Measurements from ENCODE around the gene MYLK.
A peak's percentile ranks its signal among the peaks of the same experiment; 100 is the strongest.
"Not testable (repeated sequence)": the region's sequence is repeated elsewhere in the genome, so short reads cannot be mapped to it uniquely, and the experiment has no call there.

MYLK gene

DNA sequence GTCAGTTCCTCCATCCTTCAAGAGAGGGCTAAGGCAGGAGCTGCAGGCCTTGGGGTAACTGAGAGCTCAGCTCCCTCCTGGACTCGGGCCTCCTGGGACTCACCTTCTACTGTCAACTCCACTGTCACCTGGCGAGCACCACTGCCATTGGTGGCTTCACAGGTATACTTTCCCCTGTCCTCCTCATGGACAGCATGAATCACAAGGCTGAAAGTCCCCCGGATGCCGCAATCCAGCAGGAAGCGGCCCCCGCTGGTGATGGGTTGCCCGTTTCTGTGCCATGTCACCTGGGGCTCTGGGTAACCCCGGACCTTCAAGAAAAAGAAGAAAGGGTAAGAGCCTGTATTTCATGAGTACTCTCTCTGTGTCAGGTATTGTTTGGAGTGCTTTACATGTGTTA, 131.9 kb downstream of the MYLK start:
- in situ Hi-C loops (cut with HindIII; ENCODE audit: low pct_unique_long_range_greater_than_20kb, low sequenced_read_pairs), result no loop called here
- TF ChIP-seq JUND (IDR thresholded peaks at IDR 0.05; ENCODE audit: low read depth), result no peak
- DNase-seq (ENCODE audit: low read depth in 1 of 2, low spot score in 1 of 2), result no peak

GRCh38 chr3:123751433-123751832, 132.7 kb downstream of the MYLK start:
- in situ Hi-C loops (cut with HindIII; ENCODE audit: low pct_unique_long_range_greater_than_20kb, low sequenced_read_pairs), result no loop called here
- DNase-seq (ENCODE audit: low read depth in 1 of 2, low spot score in 1 of 2), result no peak
- TF ChIP-seq JUND (IDR thresholded peaks at IDR 0.05; ENCODE audit: low read depth), result no peak

- in situ Hi-C loops (cut with HindIII; ENCODE audit: low pct_unique_long_range_greater_than_20kb, low sequenced_read_pairs), result no loop called here
- DNase-seq (ENCODE audit: low read depth in 1 of 2, low spot score in 1 of 2), result peak in 1 of 2 experiments; percentile 64
- TF ChIP-seq JUND (IDR thresholded peaks at IDR 0.05; ENCODE audit: low read depth), result no peak
These were observed 133.3 kb downstream of the MYLK start for GRCh38 chr3:123750659-123751420.

DNA sequence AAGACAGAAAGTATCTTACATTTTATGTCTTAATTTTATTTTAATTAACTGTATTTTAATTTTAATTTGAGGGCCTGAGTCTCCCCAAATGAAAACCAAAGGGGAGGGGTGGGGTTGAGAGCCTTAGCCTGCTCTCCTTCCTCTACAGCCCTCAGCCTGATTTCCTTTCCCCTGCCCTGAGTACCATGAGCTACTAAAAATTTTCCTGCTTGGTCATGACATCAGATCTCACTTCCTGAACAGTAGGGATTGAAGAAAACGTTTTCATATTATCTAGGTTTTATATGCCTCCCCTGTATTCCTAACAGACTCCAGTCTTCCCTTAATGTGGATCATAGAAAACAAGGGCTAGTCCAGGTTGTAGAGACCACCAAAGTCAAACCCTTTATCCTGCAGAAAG, 133.9 kb downstream of the MYLK start:
- no peak for DNase-seq (ENCODE audit: low read depth in 1 of 2, low spot score in 1 of 2)
- in situ Hi-C loops (cut with HindIII; ENCODE audit: low pct_unique_long_range_greater_than_20kb, low sequenced_read_pairs), result no loop called here
- TF ChIP-seq JUND (IDR thresholded peaks at IDR 0.05; ENCODE audit: low read depth), result no peak

DNA sequence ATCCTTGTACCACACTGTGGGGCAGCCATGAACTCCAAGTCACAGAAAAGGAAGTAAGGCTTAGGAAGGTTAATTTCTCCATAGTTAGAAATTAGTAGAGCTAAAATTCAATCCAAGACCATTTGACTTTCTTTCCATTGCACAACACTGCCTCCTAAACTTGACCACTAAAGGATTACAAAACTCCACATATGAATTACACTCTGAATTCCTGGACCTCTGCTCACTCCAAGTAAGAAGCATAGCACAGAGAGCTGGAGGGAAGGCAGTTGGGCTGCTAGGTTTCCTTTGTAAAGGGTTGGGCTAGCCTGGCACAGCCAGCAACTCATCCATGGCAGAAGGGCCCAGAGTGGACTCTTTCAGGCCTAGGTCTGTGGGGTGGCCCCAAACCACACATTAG, 134.4 kb downstream of the MYLK start:
- no peak for DNase-seq (ENCODE audit: low read depth in 1 of 2, low spot score in 1 of 2)
- no peak for TF ChIP-seq JUND (IDR thresholded peaks at IDR 0.05; ENCODE audit: low read depth)
- in situ Hi-C loops (cut with HindIII; ENCODE audit: low pct_unique_long_range_greater_than_20kb, low sequenced_read_pairs), result no loop called here

- in situ Hi-C loops (cut with HindIII; ENCODE audit: low pct_unique_long_range_greater_than_20kb, low sequenced_read_pairs), result no loop called here
- DNase-seq (ENCODE audit: low read depth in 1 of 2, low spot score in 1 of 2), result peak in 1 of 2 experiments; percentile 46
- TF ChIP-seq JUND (IDR thresholded peaks at IDR 0.05; ENCODE audit: low read depth), result no peak
These were observed 138.8 kb downstream of the MYLK start for GRCh38 chr3:123745184-123745855.

GRCh38 chr3:123744064-123744463, 140.1 kb downstream of the MYLK start:
- TF ChIP-seq JUND (IDR thresholded peaks at IDR 0.05; ENCODE audit: low read depth), result no peak
- in situ Hi-C loops (cut with HindIII; ENCODE audit: low pct_unique_long_range_greater_than_20kb, low sequenced_read_pairs), result no loop called here
- DNase-seq (ENCODE audit: low read depth in 1 of 2, low spot score in 1 of 2), result no peak

- no peak for TF ChIP-seq JUND (IDR thresholded peaks at IDR 0.05; ENCODE audit: low read depth)
- DNase-seq (ENCODE audit: low read depth in 1 of 2, low spot score in 1 of 2), result no peak
- in situ Hi-C loops (cut with HindIII; ENCODE audit: low pct_unique_long_range_greater_than_20kb, low sequenced_read_pairs), result no loop called here
These were observed 141.0 kb downstream of the MYLK start for GRCh38 chr3:123743121-123743520.

- in situ Hi-C loops (cut with HindIII; ENCODE audit: low pct_unique_long_range_greater_than_20kb, low sequenced_read_pairs), result no loop called here
- no peak for DNase-seq (ENCODE audit: low read depth in 1 of 2, low spot score in 1 of 2)
These were observed 143.1 kb downstream of the MYLK start for GRCh38 chr3:123741041-123741511.

GRCh38 chr3:123740391-123740822, 143.7 kb downstream of the MYLK start:
- in situ Hi-C loops (cut with HindIII; ENCODE audit: low pct_unique_long_range_greater_than_20kb, low sequenced_read_pairs), result no loop called here
- no peak for DNase-seq (ENCODE audit: low read depth in 1 of 2, low spot score in 1 of 2)
- no peak for TF ChIP-seq JUND (IDR thresholded peaks at IDR 0.05; ENCODE audit: low read depth)

More at GRCh38 chr3:123741041-123741511, 143.1 kb downstream of the MYLK start:
- TF ChIP-seq JUND (IDR thresholded peaks at IDR 0.05; ENCODE audit: low read depth), result no peak

- DNase-seq (ENCODE audit: low read depth in 1 of 2, low spot score in 1 of 2), result no peak
- TF ChIP-seq JUND (IDR thresholded peaks at IDR 0.05; ENCODE audit: low read depth), result no peak
- in situ Hi-C loops (cut with HindIII; ENCODE audit: low pct_unique_long_range_greater_than_20kb, low sequenced_read_pairs), result no loop called here
These were observed 144.4 kb downstream of the MYLK start for GRCh38 chr3:123739754-123740153.

DNA sequence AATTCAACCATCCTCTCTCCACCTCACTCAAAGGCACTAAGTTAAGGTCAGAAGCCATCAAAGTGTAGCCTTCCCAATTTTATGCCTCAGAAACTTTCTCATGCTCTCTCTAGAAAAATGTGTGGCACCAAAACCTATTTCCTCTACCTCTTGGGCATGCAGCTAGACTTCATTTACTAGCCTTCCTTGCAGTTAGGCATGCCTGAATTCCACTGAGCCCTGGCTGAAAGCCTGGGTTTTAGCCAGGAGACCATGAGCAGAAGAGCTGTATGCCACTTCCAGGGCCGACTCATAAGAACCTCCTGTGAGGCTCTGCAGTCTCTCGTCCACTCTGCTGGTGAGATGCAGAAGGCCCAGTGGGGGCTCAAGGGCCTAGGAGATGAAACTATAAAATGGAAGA, 145.0 kb downstream of the MYLK start:
- no peak for DNase-seq (ENCODE audit: low read depth in 1 of 2, low spot score in 1 of 2)
- TF ChIP-seq JUND (IDR thresholded peaks at IDR 0.05; ENCODE audit: low read depth), result no peak
- in situ Hi-C loops (cut with HindIII; ENCODE audit: low pct_unique_long_range_greater_than_20kb, low sequenced_read_pairs), result no loop called here

DNA sequence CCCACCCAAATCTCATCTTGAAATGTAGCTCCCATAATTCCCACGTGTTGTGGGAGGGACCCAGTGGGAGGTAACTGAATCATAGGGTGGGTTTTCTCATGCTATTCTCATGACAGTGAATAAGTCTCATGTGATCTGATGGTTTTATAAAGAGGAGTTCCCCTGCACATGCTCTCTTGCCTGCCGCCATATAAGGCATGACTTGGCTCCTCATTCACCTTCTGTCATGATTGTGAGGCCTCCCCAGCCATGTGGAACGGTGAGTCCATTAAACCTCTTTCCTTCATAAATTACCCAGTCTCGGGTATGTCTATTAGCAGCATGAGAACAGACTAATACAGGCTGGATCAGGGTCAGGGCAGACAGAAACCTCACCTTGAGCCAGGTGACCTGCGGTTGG, 145.6 kb downstream of the MYLK start:
- DNase-seq (ENCODE audit: low read depth in 1 of 2, low spot score in 1 of 2); in situ Hi-C loops (cut with HindIII; ENCODE audit: low pct_unique_long_range_greater_than_20kb, low sequenced_read_pairs): not testable (repeated sequence)

Data from T47D (cell line).